SKM-1 (cell line): ENCODE data around the gene SMARCA2.

Experiments
- DNase-seq: peaks from one replicate; lab custom pipeline; 2025; ENCODE audit not compliant: unreplicated experiment; lab: John Stamatoyannopoulos, UW

The SMARCA2 gene

DNA sequence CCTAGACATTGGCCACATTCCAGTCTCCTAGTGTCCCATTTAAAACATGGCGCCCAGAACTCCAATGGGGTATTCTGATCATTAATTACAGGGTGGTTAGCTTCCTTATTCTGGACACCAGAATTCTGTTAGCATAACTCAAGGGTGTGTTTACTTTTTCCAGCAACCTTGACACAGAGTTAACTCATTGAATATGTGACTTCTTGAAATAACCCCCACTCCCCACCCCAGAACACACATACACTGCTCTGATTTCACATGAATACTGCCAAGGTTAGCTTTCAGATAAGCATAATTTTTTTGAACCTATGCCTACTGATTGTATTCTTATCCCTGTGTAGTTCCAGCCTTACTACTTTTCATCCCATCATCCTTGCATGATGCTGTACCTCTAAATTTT is 151.1 kb downstream of the SMARCA2 start:
- no peak for DNase-seq

DNA sequence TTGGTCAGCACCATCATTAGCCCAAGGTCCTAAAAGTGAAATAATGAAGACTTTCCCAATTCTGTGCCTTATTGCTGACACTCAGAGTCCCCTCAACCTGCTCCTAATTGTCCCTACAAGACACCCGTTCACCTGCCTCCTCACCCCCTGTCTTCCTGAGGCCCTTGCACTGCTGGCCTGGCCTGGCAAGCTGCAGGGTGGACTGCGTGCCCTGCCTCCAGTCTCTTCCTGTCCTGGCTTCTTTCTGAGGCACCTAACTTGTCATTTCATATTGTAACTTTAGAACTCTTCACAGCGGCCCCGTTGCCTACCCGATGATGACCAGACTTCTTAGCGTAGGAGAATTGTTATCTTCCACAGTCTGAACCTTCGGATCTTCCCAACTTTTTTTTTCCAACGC is 153.9 kb downstream of the SMARCA2 start:
- no peak for DNase-seq

DNA sequence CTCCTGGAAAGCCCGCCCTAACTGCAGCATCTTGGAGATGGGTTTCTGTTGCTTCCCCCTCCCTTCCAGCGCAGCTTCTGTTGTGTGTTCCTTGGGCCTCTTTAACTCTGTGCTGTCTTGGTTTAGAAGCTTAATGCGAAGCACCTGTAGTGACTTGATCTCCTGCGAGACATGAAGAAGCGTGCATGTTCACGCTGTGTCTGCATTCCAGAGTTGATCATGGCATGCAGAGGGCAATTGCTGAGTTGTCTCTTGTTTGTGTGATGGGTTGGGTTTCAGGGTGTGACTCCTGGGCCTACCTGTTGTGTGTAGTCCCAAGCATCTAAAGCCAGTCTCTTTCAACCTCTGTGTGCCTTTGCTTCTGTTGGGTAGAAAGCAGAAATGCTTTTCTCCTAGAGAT is 155.6 kb downstream of the SMARCA2 start:
- DNase-seq: no peak

DNA sequence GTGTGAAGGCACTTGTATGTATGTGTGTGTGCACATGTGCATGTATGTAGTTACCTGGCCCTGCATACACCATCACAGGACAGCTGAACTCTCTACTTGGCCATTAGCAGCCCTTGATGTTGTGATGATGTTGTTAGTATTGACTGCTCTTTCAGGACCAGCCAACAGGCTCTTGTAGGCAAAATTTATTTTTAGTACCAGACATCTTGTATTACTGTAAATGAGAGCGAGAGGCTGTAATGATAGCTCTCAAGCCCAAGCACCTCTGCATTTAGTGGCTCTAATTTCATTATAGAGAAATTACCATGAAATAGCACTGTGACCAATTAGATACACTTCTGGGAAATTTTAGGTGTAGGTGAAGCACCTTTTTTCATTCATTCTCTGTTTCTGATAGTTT is 158.0 kb downstream of the SMARCA2 start:
- no peak for DNase-seq

DNA sequence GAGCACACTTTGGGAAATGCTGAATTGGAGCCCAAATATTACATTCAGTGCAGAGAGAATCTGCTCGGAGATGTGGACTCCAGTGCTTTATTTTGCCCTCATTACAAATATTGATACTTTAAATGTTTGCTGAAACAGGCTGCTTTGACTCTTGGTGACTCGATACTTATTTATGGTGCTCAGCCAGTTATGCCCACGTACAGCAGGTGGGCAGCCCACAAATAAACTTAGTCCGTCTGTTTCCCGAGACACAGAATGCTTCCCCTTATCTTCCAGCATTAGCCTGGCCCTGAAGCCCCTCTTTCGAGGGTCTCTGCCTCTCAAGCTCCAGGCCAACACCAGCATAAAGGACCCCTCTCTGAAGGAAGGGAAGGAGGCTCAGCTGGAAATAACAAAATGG is 158.7 kb downstream of the SMARCA2 start:
- DNase-seq: no peak

DNA sequence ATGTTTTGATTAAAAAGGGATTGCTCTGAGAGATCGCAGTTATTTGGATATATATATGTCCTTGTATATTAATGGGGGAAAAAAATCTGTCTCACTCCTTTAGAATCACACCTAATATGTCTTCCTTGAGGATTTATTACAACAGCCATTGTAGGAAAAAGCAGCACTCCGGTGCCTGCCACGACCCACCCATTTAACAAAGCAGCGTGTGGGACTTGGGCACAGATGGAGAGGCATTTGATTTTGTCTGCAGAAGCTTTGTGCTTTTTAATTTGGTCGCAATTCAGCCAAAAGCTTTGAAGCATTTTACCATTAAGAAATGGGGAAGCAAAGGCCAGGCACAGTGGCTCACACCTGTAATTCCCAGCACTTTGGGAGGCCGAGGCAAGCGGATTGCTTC is 159.2 kb downstream of the SMARCA2 start:
- no peak for DNase-seq

DNA sequence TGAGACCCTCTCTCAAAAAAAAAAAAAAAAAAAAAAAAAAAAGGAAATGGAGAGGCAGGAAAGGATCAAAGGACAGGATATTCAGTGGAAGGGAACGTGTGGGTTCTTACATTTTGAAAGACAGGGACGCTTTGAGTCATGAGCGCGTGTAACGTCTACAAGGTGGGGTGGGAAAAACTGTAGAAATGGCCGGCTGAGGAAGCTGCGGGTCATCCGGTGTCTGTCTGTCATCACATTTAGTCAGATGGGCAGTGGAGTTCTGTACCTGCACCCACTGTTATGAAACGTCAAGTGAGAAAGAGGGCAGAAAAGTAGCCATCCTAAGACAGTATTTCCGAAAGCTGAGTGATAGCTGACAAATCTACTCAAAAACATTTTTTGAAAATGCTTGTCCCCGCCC is 159.8 kb downstream of the SMARCA2 start:
- no peak for DNase-seq

DNA sequence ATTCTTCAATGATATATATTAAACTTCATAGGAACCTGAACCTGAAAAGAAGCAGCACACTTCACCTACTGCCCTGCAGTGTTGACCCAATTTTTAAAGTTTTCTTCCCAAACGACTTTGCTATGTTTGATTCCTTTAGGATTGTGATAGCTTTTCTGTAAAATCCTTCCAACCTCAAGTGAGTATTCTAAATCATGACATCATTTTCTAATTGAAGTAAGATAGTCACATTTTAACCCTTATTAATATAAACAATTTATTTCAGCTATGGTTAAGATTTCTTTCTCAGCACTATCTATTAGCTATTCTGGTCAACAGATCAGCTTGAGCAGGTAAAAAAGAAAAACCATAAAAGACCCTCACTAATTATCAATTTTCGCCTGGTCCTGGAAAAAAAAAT is 162.0 kb downstream of the SMARCA2 start:
- DNase-seq: no peak

DNA sequence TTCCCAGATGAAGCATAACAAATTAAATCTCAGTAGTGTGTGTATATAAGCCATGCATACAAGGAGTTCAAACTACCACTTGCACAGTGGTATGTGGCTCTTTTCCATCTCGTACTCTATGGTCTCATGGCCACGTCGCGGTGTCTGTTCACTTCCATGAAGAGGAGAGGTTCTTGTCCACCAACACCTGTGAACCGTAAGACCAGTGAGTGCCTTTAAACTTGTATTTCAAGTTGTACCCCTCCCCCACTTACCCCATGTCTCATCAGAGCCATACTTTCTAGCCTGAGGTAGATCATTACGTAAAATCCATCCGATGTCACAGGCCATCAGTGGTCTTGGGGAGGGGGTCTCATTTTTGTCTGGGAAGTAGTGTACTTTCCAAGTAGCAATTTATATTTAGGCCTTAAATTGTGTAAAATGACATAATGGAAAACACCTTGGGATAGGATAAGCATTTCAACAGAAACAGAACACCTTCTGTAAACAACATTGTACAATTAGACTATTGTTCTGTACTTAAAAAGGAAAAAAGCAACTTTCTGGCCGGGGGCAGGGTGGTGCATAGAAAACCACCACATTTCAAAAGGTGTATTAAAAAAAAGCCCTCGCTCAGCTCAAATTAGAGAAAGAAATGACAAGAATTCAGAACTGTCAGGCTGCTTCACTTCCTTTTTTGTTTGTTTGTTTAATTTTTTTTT is 163.0 kb downstream of the SMARCA2 start:
- DNase-seq: no peak

DNA sequence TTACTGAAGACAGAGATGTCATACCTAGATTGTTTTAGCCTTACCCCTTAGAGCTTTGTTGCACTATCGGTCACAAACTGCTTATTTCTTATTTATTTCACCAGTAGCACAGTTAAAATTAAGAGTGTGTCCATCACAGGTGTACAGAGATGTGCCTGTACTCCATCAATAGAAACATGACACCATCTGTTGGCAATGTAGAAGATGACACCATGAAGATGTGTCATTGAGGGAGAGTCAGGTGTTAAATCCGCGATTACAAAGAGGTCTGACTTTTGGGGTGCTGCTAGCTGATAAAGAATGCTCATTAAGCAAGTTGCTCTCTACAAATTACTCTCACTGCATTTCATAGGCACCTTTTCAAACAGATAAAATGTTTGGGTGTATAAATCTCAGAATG is 164.4 kb downstream of the SMARCA2 start:
- DNase-seq: no peak

DNA sequence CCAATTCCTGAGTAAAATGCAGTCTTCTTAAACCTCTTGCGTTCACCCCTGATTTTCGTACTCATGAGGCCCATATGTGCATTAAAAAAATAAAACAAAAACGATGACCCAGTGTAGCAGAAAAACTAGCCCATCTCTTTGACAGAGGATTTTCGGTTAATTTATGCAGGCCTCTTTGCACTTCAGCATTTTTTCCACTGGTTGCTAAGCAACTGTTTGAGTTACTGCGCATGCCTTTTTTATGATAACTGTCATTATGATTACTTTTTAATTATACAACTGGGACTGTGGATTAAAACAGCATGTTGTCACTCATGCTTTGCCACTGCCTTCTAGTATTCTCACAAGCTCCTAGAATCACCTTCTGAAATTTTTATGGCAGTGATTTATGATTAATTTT is 165.0 kb downstream of the SMARCA2 start:
- no peak for DNase-seq

DNA sequence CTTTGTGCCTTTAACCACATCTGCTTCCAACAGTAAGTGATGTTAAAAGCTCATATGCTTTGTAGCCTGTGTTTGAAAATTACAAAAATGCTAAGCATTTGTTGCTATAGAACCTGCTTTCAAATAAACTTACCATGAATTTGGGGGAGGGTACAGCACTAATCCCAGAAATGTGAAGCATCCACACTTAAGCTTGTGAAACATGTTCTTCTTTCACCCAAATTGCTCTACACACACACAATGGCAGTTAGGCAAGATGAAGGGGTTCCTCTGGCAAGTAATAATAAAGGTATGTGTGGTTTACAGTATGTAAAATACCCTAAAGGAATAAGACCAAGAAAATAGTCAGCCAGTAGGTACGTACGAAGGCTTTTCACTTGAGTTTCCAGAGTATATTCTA is 165.6 kb downstream of the SMARCA2 start:
- no peak for DNase-seq

DNA sequence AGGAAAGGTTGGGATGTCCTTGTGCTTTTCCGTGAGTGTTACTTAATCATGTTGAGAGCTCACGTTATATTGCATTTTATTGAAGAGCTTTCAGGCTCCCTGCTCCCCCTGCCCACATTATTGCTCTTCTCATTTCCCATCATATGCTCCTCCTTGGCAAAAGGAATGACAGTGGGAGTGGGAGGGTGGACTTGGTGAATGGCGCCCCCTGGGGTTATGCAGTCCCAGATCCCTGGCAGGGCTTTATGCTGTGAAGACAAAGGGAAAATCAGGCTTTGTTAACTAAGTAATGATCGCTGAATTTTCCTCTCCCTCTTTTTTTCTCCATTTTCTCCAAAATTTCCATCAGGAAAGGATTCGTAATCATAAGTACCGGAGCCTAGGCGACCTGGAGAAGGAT is 166.6 kb downstream of the SMARCA2 start:
- no peak for DNase-seq

DNA sequence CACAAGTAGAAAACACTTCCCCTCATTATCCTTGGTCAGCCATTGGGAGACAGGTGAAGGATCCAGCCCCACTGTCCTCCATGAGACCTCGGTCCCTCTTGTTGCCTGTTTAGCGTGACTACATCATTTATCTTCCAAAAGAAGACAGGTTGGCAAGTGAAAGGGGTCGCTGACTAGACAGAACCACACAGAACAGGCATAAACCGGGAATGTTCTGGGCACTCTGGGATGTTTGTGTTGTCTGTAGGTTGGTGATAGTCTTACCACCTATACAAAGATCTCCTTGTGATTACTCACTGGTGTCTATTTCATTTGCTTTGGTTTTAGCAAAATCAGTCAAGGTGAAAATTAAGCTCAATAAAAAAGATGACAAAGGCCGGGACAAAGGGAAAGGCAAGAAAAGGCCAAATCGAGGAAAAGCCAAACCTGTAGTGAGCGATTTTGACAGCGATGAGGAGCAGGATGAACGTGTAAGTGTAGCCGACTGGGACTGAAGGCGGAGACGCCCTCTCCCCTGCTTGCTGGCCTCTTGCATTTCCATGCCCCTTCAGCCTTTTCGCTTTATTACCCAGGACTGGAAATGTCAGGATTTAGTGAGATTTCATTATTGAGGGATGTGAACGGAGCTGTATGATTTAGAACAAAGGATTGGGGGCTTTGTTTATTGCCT is 175.9 kb downstream of the SMARCA2 start:
- no peak for DNase-seq

DNA sequence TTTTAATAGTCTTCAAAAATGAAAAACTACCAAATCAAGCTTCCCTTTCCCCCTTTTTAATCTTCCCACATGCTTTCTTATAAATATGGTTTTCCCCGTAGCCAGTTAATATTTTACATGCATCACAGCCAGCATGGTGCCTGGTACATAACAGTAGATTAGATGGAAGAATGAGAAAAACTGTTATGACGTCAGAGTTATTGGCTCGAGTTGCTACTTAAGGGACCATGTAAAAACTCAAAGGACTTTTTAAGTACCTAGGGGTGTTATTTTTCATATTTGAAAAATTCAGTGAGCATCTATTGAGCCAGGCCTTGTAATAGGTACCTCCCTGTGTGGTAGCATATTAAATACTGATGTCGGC is 176.4 kb downstream of the SMARCA2 start:
- DNase-seq: no peak

DNA sequence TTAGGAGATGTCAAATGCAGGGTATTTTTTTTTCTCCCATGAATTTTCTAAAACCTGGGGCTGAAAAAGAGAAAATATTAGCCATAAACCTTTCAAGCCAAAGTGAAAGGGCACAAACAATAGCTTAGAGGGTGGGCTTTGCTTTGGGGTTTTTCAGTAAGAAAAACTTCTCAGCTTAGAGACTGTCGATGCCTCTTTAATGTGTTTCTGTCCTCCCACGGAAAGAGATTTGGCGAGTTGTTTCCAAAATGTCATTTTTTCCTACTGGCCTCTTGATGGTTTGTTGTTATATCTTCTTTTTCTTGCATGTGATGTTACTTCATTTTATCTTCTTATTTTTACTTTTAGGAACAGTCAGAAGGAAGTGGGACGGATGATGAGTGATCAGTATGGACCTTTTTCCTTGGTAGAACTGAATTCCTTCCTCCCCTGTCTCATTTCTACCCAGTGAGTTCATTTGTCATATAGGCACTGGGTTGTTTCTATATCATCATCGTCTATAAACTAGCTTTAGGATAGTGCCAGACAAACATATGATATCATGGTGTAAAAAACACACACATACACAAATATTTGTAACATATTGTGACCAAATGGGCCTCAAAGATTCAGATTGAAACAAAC is 177.3 kb downstream of the SMARCA2 start:
- DNase-seq: no peak

DNA sequence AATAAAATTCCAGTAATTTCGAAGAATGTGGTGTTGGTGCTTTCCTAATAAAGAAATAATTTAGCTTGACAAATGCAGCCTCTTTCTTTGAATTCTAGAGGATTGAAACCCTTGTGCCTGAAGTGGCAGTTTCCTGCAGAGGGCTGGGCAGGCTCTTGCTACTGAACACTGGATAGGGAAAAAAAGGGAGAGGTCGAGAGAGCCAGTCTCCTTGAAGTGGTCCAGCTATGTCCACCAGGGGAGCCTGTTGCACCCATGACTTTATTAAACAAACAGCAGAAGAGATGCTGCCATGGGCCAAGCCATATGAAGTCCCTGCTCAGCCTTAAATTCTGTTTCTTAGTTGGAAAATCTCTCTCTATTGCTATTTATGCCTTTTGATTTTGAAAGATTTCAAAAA is 178.4 kb downstream of the SMARCA2 start:
- DNase-seq: no peak

DNA sequence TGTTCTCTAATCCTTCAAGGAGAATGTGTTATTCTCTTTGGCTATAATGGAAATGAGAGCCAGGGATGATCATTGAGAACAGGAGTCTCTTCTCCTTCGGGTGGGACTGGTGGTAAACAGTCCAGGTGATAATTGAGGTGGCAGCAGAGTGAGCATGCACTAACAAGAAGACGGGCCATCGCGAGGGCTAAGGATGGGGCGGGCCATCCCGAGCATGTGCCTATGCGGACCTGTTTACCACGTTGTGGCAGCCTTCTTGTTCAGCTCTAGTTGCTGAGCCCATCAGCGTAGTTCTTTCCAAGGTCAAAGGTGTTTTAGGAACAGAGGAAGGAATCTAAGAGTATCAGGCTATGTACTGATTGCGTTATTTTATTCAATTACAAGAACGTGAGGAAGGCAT is 180.1 kb downstream of the SMARCA2 start:
- DNase-seq: no peak

DNA sequence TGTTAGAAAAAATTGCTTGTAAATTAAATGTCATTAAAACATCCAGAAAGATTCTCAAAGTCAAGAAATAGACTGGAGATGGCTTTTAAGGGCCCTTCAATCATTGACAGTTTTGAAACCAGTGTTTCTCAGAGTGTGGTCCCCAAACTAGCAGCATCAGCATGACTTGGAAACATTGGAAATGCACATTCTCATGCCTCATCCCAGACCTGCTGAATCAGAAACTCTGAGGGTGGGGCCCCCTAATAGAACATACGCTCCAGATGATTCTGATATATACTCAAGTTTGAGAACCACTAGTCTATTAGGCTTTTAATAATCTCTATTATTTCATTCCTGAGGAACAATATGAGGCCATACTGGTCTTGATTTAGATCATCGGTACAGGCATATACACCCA is 181.6 kb downstream of the SMARCA2 start:
- no peak for DNase-seq

DNA sequence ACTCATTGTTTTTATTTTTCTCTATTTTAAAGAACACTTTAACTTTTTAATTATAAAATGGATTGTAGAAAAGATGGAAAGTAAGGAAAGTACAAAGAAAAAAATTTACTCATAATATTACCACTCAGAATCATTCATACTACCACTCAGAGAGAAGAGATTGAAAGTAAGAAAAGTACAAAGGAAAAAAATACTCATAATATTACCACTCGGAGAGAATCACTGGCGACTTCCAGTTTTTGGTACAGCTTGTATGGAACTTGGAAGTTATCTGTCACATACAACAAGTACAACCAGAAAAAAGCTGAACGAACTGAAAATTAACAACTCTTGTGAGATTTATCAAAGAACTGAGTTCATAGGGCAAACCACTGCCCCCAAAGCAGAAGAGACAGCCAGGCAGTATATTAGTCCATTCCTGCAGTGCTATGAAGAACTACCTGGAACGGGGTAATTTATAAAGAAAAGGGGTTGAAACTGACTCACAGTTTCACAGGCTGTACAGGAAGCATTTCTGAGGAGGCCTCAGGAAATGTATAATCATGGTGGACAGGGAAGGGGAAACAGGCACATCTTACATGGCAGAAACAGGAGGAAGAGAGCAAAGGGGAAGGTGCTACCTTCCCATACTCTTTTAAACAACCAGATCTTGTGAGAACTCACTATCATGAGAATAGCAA is 183.9 kb downstream of the SMARCA2 start:
- no peak for DNase-seq

DNA sequence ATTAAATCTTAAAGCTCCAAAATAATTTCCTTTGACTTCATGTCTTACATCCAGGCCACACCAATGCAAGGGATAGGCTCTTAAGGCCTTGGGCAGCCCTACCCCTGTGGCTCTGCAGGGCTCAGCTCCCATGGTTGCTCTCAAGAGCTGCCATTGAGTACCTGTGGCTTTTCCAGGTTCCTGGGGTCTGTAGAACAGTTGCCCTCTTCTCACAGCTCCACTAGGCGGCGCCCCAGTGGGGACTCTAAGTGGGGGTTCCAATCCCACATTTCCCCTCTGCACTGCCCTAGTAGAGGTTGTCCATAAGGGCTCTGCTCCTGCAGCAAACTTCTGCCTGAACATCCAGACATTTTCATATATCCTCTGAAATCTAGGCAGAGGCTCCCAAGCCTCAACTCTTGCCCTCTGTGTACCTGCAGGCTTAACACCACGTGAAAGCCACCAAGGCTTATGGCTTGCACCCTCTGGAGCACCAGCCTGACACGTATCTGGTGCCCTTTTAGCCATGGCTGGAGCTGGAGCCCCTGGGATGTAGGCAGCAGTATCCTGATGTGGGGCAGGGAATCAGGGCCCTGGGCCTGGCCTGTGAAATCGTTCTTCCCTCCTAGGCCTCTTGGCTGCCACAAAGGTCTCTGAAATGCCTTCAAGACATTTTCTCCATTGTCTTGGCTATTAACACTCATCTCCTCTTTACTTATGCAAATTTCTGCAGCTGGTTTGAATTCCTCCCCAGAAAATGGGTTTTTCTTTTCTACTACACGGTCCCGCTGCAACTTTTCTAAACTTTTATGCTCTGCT is 185.1 kb downstream of the SMARCA2 start:
- no peak for DNase-seq
